HCT116 (cell line): ENCODE data around the gene KRT74. TPM values are rescaled to one million over a fixed set of nuclear protein-coding genes. Genes with fewer than 3 reads are reported as not detected.

Source experiments
- ATAC-seq: fragments of 200-7000 bp; cut with Tn5 transposase; 2 replicates; pipeline ENCODE4 v1.9.1; 2020; ENCODE audit warnings: mild to moderate bottlenecking, moderate library complexity
- BruUV-seq: library from RNA; stranded (reverse); fragments of 400-500 nt; replicated peaks from 2 replicates; lab custom pipeline; 2021; lab: Mats Ljungman, UMichigan
- CTCF ChIA-PET: fragments of 300-600 bp; sonication (Branson Sonifier 250); formaldehyde crosslinking; loops from one replicate; lab custom pipeline; 2021; ENCODE audit warnings: antibody characterized with exemption; lab: Charles Lee
- POLR2A ChIA-PET: fragments of 300-600, 350-600 bp; sonication (Branson Sonifier 250); formaldehyde crosslinking; loops from one replicate; lab custom pipeline; 2021; ENCODE audit warnings: antibody characterized with exemption; lab: Charles Lee
- RAD21 ChIA-PET, 2 experiments: fragments of 300-600 bp; sonication (Branson Sonifier 250); formaldehyde crosslinking; loops; one replicate each; lab custom pipeline; 2023; ENCODE audit warnings: low total read pairs in 2 of 2; ENCODE audit not compliant: uncharacterized antibody in 2 of 2, unreplicated experiment in 2 of 2, low non-redundant PET in 1 of 2; lab: Charles Lee
- DNase-seq: peaks from one replicate; pipeline ENCODE4 v3.0.0-alpha.2; 2010; ENCODE audit warnings: low read depth, low spot score
- H2AFZ ChIP-seq: fragments of 200-600 bp; shearing (Covaris generic), sonication (generic); 2 replicates; pipeline ENCODE4 v1.6.1; 2017; ENCODE audit warnings: low read depth, mixed run types, mixed read lengths, antibody characterized with exemption, low read length; ENCODE audit not compliant: poor library complexity, severe bottlenecking
- H3K27ac ChIP-seq: 2 replicates; pipeline ENCODE4 v1.5.1; 2012; ENCODE audit warnings: low read depth, low read length
- H3K27me3 ChIP-seq: fragments of 200-600 bp; sonication (generic); 2 replicates; pipeline ENCODE4 v1.6.1; 2016; ENCODE audit warnings: mixed run types, low read length, mixed read lengths; ENCODE audit not compliant: insufficient read depth
- H3K36me3 ChIP-seq, 2 experiments: fragments of 200-500 bp in 1 of 2; fragments of 200-600 bp in 1 of 2; sonication (Bioruptor generic) in 1 of 2; sonication (generic) in 1 of 2; 2 replicates each; pipeline versions ENCODE4 v1.5.1 to v1.6.1; 2014 to 2016; ENCODE audit warnings: low read length in 2 of 2, inconsistent platforms in 1 of 2, mixed read lengths in 1 of 2, mixed run types in 1 of 2; ENCODE audit not compliant: insufficient read depth in 2 of 2, control insufficient read depth in 1 of 2
- H3K4me1 ChIP-seq, 2 experiments: fragments of 200-600 bp in 1 of 2; sonication (generic) in 1 of 2; 2 replicates each; pipeline versions ENCODE4 v1.5.1 to v1.6.1; 2012 to 2017; ENCODE audit warnings: low read length in 2 of 2, inconsistent platforms in 1 of 2, mild to moderate bottlenecking in 1 of 2, mixed read lengths in 1 of 2, mixed run types in 1 of 2, moderate library complexity in 1 of 2; ENCODE audit not compliant: insufficient read depth in 2 of 2, control insufficient read depth in 1 of 2
- H3K4me2 ChIP-seq: fragments of 200-600 bp; sonication (generic); 2 replicates; pipeline ENCODE4 v1.6.1; 2017; ENCODE audit warnings: mixed run types, low read length, mixed read lengths
- H3K4me3 ChIP-seq, 2 experiments: fragments of 200-600 bp in 1 of 2; sonication (generic) in 1 of 2; replicated peaks in 1 of 2; 2 replicates each; pipeline ENCODE4 v1.5.1; 2011 to 2016; ENCODE audit warnings: low read length in 2 of 2, control low read depth in 1 of 2, low read depth in 1 of 2, mild to moderate bottlenecking in 1 of 2, mixed read lengths in 1 of 2, mixed run types in 1 of 2
- H3K79me2 ChIP-seq: fragments of 200-600 bp; sonication (generic); 2 replicates; pipeline ENCODE4 v1.6.1; 2017; ENCODE audit warnings: mild to moderate bottlenecking, mixed run types, low read length, moderate library complexity, mixed read lengths; ENCODE audit not compliant: insufficient read depth
- H3K9ac ChIP-seq: fragments of 200-600 bp; sonication (generic); 2 replicates; pipeline ENCODE4 v1.6.1; 2016; ENCODE audit warnings: low read length, mixed read lengths
- H3K9me2 ChIP-seq: fragments of 200-600 bp; sonication (generic), shearing (Covaris generic); 2 replicates; pipeline ENCODE4 v1.6.1; 2017; ENCODE audit warnings: mixed run types, mild to moderate bottlenecking, moderate library complexity; ENCODE audit not compliant: insufficient read depth
- H3K9me3 ChIP-seq, 2 experiments: fragments of 200-500 bp in 1 of 2; fragments of 200-600 bp in 1 of 2; sonication (Bioruptor generic) in 1 of 2; sonication (generic) in 1 of 2; 2 replicates each; pipeline ENCODE4 v1.6.1; 2014 to 2017; ENCODE audit warnings: low read length in 2 of 2, mixed read lengths in 2 of 2, inconsistent platforms in 1 of 2, low read depth in 1 of 2, mild to moderate bottlenecking in 1 of 2, mixed run types in 1 of 2, moderate library complexity in 1 of 2; ENCODE audit not compliant: control insufficient read depth in 1 of 2, insufficient read depth in 1 of 2
- H4K20me1 ChIP-seq: fragments of 200-600 bp; sonication (generic), shearing (Covaris generic); 2 replicates; pipeline ENCODE4 v1.6.1; 2017; ENCODE audit warnings: mixed run types, mild to moderate bottlenecking, moderate library complexity; ENCODE audit not compliant: insufficient read depth
- CBX3 ChIP-seq: IDR thresholded peaks from 2 replicates; pipeline ENCODE4 v1.6.1; 2012; ENCODE audit warnings: low read depth
- EGR1 ChIP-seq: IDR thresholded peaks from 2 replicates; pipeline ENCODE4 v1.6.1; 2012; ENCODE audit warnings: low read depth
- ELF1 ChIP-seq: IDR thresholded peaks from 2 replicates; pipeline ENCODE4 v1.6.1; 2012; ENCODE audit warnings: low read depth, borderline replicate concordance
- EZH2 ChIP-seq: fragments of 200-600 bp; sonication (generic); IDR thresholded peaks from 2 replicates; pipeline ENCODE4 v1.6.1; 2017; ENCODE audit warnings: antibody characterized with exemption, mixed run types
- EZH2phosphoT487 ChIP-seq: fragments of 200-600 bp; IDR thresholded peaks from 2 replicates; pipeline ENCODE4 v1.6.1; 2018; ENCODE audit warnings: antibody characterized with exemption, borderline replicate concordance
- FOSL1 ChIP-seq: IDR thresholded peaks from 2 replicates; pipeline ENCODE4 v1.6.1; 2012; ENCODE audit warnings: low read depth
- JUND ChIP-seq: IDR thresholded peaks from 2 replicates; pipeline ENCODE4 v1.6.1; 2012
- POLR2A ChIP-seq: IDR thresholded peaks from 2 replicates; pipeline ENCODE4 v1.7.0; 2011; ENCODE audit warnings: borderline replicate concordance; ENCODE audit not compliant: insufficient read depth, insufficient read length; ENCODE audit errors: extremely low read depth
- POLR2AphosphoS5 ChIP-seq: IDR thresholded peaks from 2 replicates; pipeline ENCODE4 v1.6.1; 2011; ENCODE audit warnings: mild to moderate bottlenecking, low read depth, low read length, moderate library complexity
- RAD21 ChIP-seq: IDR thresholded peaks from 2 replicates; pipeline ENCODE4 v1.6.1; 2012; ENCODE audit warnings: low read depth, mild to moderate bottlenecking
- SP1 ChIP-seq: IDR thresholded peaks from 2 replicates; pipeline ENCODE4 v1.6.1; 2012; ENCODE audit warnings: low read depth
- TCF7L2 ChIP-seq: IDR thresholded peaks from 2 replicates; pipeline ENCODE4 v1.7.0; 2011; ENCODE audit warnings: borderline replicate concordance, inconsistent platforms; ENCODE audit not compliant: insufficient read depth, insufficient read length; ENCODE audit errors: extremely low read depth
- YY1 ChIP-seq: IDR thresholded peaks from 2 replicates; pipeline ENCODE4 v1.6.1; 2011; ENCODE audit warnings: low read length, low read depth, moderate library complexity, mild to moderate bottlenecking; ENCODE audit not compliant: insufficient replicate concordance; ENCODE audit errors: extremely low read depth
- intact Hi-C: fragments of 100-400 bp; cut with micrococcal nuclease; formaldehyde crosslinking; loops from 2 replicates; pipeline ENCODE4 v1.10.0; 2022
- total RNA-seq: library from RNA; stranded (reverse); gene quantifications from one replicate; pipeline ENCODE4 v1.2.1, GENCODE V29; 2021; ENCODE audit not compliant: unreplicated experiment
- TF ChIP-seq, protein P1 (sequence below), 3 experiments: fragments of 200-600 bp in 1 of 3; sonication (generic) in 1 of 3; IDR thresholded peaks in 2 of 3; conservative IDR thresholded peaks in 1 of 3; 2 replicates each; pipeline ENCODE4 v1.5.1; 2012 to 2017; ENCODE audit warnings: low read depth in 2 of 3, low read length in 2 of 3, antibody characterized with exemption in 1 of 3, borderline replicate concordance in 1 of 3, control low read depth in 1 of 3, mild to moderate bottlenecking in 1 of 3, mixed read lengths in 1 of 3, mixed run types in 1 of 3, moderate library complexity in 1 of 3; ENCODE audit not compliant: insufficient read depth in 1 of 3
- TF ChIP-seq, protein P2 (sequence below): IDR thresholded peaks from 2 replicates; pipeline ENCODE4 v1.6.1; 2012
- TF ChIP-seq, protein P3 (sequence below): IDR thresholded peaks from 2 replicates; pipeline ENCODE4 v1.6.1; 2012
- TF ChIP-seq, protein P4 (sequence below): IDR thresholded peaks from 2 replicates; pipeline ENCODE4 v1.6.1; 2012; ENCODE audit warnings: low read depth
- TF ChIP-seq, protein P5 (sequence below): IDR thresholded peaks from 2 replicates; pipeline ENCODE4 v1.6.1; 2011; ENCODE audit warnings: mild to moderate bottlenecking, low read length, moderate library complexity; ENCODE audit not compliant: insufficient replicate concordance; ENCODE audit errors: extremely low read depth

Gene KRT74
- total RNA-seq, 1 experiment from 2014 or later, result not detected

DNA sequence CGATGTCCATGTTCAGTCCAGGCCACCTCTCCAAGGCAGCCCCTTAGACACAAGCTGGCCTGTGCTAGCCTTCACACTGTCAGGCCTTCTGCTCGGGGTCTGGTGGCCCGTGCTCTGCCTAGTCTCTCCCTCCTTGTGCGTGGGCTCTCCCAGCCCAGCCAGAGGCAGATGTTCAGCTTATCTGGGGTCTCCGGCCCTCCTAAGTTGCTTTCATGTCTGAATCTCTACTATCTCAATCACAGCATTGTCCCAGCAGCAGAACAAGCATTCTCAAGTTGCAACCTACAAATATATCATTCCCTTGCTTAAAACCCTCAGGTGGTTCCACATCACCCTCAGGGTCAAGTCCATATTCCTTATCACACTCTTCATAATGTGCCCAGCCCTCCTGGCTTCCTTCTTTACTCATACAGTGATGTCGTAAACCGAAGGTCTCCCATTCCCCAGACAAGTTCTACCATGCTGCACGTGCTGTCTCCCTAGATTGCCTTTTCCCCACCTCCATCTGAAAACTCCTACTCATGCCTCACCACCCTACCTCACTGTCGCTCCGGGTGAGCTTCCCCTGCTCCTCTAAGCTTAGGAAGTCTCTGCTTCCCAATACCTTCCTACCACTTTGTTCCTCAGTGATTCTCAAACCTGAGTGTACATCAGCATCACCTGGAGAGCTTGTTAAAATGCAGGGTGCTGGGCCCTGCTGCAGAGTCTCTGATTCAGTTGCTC is 43.2 kb upstream of the KRT74 start:
- CTCF ChIA-PET, result no interaction called here

More for the DNA sequence above, 43.2 kb upstream of the KRT74 start:
- DNase-seq (no peak), ATAC-seq (no peak)
- H3K9ac ChIP-seq, result no peak overlapping the region
- POLR2A ChIA-PET, result no interaction called here
- H3K9me2 ChIP-seq, result no peaks in the 10 kb centered on the region
- no peak overlapping the region for H3K4me2 ChIP-seq
- RAD21 ChIA-PET, result no interaction called here
- no peaks in the 10 kb centered on the region for H3K27me3 ChIP-seq
- intact Hi-C loops, result no loop called here
- no peak overlapping the region for H3K27ac ChIP-seq
- no TSS peak for BruUV-seq
- H3K79me2 ChIP-seq, result no peaks in the 10 kb centered on the region
- no peak overlapping the region for H3K4me3 ChIP-seq
- H4K20me1 ChIP-seq, result no peaks in the 10 kb centered on the region
- TF ChIP-seq FOSL1 (no peak), JUND (no peak), ELF1 (no peak), EGR1 (no peak), TCF7L2 (no peak), POLR2A (no peak), EZH2 (no peak), YY1 (no peak), EZH2phosphoT487 (no peak), RAD21 (no peak), POLR2AphosphoS5 (no peak), CBX3 (no peak), SP1 (no peak)
- TF ChIP-seq, protein P1, sequence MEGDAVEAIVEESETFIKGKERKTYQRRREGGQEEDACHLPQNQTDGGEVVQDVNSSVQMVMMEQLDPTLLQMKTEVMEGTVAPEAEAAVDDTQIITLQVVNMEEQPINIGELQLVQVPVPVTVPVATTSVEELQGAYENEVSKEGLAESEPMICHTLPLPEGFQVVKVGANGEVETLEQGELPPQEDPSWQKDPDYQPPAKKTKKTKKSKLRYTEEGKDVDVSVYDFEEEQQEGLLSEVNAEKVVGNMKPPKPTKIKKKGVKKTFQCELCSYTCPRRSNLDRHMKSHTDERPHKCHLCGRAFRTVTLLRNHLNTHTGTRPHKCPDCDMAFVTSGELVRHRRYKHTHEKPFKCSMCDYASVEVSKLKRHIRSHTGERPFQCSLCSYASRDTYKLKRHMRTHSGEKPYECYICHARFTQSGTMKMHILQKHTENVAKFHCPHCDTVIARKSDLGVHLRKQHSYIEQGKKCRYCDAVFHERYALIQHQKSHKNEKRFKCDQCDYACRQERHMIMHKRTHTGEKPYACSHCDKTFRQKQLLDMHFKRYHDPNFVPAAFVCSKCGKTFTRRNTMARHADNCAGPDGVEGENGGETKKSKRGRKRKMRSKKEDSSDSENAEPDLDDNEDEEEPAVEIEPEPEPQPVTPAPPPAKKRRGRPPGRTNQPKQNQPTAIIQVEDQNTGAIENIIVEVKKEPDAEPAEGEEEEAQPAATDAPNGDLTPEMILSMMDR (IDR thresholded peaks at IDR 0.05 in 2 of 3, conservative IDR thresholded peaks at IDR 0.05 in 1 of 3; ENCODE audit: borderline replicate concordance in 1 of 3, insufficient read depth in 1 of 3, low read depth in 2 of 3, low read length in 2 of 3), result no peak
- TF ChIP-seq, protein P2, sequence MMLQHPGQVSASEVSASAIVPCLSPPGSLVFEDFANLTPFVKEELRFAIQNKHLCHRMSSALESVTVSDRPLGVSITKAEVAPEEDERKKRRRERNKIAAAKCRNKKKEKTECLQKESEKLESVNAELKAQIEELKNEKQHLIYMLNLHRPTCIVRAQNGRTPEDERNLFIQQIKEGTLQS, result no peak
- TF ChIP-seq, protein P3, sequence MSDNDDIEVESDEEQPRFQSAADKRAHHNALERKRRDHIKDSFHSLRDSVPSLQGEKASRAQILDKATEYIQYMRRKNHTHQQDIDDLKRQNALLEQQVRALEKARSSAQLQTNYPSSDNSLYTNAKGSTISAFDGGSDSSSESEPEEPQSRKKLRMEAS, result no peak
- TF ChIP-seq, protein P4, sequence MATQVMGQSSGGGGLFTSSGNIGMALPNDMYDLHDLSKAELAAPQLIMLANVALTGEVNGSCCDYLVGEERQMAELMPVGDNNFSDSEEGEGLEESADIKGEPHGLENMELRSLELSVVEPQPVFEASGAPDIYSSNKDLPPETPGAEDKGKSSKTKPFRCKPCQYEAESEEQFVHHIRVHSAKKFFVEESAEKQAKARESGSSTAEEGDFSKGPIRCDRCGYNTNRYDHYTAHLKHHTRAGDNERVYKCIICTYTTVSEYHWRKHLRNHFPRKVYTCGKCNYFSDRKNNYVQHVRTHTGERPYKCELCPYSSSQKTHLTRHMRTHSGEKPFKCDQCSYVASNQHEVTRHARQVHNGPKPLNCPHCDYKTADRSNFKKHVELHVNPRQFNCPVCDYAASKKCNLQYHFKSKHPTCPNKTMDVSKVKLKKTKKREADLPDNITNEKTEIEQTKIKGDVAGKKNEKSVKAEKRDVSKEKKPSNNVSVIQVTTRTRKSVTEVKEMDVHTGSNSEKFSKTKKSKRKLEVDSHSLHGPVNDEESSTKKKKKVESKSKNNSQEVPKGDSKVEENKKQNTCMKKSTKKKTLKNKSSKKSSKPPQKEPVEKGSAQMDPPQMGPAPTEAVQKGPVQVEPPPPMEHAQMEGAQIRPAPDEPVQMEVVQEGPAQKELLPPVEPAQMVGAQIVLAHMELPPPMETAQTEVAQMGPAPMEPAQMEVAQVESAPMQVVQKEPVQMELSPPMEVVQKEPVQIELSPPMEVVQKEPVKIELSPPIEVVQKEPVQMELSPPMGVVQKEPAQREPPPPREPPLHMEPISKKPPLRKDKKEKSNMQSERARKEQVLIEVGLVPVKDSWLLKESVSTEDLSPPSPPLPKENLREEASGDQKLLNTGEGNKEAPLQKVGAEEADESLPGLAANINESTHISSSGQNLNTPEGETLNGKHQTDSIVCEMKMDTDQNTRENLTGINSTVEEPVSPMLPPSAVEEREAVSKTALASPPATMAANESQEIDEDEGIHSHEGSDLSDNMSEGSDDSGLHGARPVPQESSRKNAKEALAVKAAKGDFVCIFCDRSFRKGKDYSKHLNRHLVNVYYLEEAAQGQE, result no peak
- TF ChIP-seq, protein P5, sequence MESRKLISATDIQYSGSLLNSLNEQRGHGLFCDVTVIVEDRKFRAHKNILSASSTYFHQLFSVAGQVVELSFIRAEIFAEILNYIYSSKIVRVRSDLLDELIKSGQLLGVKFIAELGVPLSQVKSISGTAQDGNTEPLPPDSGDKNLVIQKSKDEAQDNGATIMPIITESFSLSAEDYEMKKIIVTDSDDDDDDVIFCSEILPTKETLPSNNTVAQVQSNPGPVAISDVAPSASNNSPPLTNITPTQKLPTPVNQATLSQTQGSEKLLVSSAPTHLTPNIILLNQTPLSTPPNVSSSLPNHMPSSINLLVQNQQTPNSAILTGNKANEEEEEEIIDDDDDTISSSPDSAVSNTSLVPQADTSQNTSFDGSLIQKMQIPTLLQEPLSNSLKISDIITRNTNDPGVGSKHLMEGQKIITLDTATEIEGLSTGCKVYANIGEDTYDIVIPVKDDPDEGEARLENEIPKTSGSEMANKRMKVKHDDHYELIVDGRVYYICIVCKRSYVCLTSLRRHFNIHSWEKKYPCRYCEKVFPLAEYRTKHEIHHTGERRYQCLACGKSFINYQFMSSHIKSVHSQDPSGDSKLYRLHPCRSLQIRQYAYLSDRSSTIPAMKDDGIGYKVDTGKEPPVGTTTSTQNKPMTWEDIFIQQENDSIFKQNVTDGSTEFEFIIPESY, result no peak
- H2AFZ ChIP-seq, result no peak overlapping the region
- no peaks in the 10 kb centered on the region for H3K36me3 ChIP-seq
- no peaks in the 10 kb centered on the region for H3K9me3 ChIP-seq
- no peaks in the 10 kb centered on the region for H3K4me1 ChIP-seq
